HG03280 (cell line): Measurements from ENCODE around the gene DST.
A peak's percentile ranks its signal among the peaks of the same experiment; 100 is the strongest.

Experiments used
- ATAC-seq: cut with Tn5 transposase; IDR thresholded peaks from one replicate; pipeline ENCODE4 v1.9.1; 2021; ENCODE audit warnings: mild to moderate bottlenecking, moderate library complexity; ENCODE audit not compliant: unreplicated experiment

Gene DST

DNA sequence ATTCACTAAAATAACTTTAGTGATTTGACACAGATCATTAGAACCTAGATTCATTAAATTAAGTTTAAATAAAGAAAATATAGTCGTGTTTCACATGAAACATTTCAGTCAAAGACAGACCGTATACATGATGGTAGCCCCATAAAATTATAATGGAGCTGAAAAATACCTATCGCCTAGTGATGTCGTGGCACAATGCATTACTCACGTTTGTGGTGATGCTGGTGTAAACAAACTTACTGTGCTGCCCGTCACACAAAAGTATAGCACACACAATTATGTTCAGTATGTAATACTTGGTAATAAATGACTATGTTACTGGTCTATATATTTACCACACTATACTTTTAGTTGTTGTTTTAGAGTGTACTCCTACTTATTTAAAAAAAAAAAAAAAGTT lies 17.3 kb downstream of the DST start:
- ATAC-seq = no peak

DNA sequence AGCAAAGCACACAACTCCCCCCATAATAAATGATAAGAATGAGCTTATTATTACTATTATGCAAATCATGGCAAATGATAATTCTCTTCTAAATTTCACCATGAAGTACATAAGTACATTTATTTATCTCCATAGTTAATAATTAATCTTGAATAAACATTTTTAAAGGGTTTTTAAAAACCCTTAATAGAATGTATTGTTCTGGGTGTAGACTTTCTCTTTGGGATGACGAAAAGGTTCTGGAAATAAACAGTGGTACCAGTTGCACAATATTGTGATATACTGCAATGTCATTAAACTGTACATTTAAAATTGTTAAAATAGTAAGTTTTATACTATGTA lies 18.0 kb downstream of the DST start:
- no peak for ATAC-seq

DNA sequence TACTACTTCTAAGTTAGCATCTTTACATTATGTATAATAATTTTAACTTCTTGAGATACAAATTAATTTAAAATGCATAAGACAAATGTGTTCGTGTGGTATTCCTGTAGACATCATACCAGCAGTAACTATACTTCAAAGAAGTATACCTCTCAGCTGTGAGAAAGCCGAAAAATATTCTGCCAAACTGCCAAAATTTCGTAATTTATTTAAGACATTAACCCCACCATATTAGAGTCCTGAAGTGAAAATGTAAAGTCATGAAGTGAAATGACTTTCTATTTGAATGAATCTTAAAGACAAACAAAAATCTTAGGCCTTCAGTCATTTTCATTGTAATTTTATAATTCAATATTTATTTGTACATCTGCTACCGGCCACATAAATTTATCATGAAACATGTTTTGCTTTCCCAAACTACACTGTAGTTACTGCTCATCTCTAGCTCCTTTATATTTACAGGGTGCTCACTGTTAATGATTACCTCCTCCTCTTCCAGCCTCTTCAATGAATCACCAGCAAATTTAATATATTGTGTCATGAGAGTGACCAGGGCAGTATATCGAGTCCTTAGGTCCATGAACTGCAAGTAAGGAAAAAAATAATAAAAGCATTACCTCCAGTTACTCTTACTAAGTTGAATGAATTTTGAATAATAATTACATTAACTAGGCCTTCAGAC lies 18.5 kb downstream of the DST start:
- ATAC-seq = no peak

DNA sequence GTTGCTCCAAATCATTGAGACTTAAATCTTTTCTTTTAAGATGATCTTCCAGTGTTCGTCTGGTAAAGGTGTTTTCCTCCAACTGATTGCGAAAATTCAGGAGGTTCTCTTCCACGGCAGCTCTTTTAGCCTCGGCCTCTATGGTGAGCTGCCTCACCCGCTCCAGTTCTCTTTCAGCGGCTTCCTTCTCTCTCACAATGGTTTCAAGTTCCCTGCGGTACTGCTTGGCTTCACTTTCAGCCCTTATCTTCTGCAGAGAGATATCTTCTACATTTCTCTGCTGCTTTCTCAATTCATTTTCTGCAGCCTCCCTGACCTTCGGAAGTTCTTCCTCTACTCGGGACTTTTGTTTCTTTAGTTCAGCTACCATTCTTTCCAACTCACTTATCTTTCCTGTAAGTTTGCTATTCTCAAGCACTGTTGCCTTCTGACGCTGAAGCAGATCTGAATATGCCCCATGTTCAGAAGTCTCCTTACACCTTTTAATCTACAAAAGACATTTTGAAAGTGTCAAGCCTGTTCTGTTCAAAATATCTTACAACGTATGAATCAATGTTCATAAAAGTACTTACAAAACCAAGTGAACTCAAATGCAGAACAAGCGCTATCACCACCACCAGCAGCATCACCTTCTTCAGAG lies 22.3 kb downstream of the DST start:
- no peak for ATAC-seq

DNA sequence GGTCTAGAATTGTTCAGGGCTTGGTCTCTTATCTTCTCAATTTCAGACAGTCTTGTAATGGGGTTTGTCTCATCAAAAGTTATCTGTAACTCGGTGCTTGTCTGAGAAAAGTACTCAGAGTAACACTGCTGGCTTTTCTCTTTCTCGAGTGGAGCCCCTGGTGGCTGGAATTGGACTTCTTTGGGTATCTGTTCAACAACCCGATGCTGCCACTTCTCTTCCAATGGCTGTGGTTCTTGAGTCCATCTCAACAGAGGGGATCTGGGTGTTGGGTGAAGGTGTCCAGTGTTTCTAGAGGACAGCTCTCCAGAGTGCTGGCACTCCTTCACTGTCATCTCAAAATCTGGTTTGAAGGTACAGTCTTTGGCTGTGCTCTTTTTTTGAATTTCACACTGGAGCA lies 24.6 kb downstream of the DST start:
- no peak for ATAC-seq

DNA sequence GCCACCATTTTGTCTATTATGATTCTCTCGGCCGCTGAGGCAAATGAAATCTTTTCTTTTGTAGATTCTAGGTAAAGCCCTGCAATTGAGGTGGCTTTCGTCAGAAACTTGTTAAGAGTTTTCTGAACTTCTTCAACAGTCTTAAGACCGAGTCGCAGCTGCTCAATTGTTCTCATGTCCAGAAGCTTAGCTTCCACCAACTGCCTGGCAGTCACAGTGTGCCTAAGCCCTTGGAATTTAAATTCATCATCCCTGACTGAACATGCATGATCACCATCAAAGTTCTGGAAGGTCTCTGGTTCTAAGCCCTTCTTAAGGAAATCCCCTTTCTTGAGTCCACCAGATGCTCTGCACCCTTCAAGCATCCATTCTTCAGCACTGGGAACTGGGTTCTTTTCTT lies 25.7 kb downstream of the DST start:
- no peak for ATAC-seq

DNA sequence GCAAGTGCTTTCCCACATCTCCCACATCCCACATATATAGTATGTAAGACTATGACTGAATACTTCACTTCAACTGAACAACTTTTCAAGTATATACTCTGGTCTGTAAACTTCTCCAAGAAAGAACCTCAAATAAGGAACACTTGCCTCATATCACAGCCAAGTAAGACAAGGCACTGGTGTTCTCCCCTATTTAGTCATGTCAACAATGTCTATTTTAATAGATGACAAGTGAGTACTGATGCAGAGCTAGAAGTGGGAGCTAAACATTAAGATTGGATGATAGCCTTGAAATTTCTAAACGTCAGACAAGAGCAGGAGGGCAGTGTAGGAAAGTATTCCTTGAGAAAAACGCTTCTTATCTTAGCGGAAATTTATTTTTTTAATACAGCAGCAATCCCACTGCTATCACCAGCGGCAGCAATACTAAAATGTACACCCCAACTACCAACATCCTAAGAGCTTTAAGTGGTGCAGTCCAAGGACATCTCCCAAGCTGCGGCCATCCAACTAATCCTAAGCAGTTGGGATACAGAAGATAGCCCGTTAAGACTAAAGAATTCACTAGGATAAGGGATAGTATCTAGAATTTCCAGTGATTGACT lies 29.3 kb downstream of the DST start:
- ATAC-seq = no peak

DNA sequence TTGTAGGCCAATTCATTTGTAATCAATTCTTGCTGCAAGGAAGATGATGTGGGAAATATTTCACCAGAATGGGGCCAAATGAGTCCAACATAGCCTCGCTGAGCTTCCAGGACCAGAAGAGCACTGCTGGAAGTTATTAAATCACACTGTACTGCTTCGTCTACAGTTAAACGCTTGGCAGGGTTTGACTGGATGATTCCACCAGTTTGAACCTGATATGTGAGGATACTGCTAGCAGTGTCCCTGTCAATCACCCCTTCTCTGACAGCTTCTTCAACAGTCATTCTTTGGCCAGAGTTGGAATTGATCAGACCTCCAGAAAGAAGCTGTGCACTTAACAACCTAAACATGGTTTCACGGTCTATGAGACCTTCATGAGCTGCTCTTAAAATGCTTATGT lies 34.4 kb downstream of the DST start:
- ATAC-seq = no peak

DNA sequence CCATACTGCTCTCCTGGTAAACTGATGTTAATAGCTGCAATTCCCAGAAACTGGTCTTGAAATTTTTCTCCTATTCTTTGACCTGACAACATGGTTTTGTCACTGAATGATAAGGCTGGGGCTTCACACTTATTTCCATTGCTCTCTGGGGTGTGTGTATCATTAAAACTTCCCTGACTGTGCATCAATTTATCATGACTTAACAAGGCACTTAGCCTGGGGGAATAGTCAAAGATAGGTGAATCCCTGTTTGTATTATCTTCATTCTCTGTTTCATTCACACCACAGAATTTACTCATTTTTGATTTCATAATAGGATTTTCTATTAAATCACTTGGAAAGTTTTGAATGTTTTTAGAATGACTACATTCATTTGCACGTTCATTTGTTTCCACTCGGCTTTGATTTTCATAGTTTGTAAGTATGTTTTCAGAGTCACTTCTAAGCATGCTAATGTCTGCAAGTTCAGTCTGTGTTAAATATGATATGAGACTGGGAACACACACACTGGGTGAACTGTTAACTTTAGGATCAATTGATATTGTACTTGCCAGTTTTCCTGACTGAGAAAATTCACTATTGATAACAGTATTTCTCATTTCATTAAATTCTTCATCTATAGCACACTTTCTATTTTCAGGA lies 35.5 kb downstream of the DST start:
- no peak for ATAC-seq

DNA sequence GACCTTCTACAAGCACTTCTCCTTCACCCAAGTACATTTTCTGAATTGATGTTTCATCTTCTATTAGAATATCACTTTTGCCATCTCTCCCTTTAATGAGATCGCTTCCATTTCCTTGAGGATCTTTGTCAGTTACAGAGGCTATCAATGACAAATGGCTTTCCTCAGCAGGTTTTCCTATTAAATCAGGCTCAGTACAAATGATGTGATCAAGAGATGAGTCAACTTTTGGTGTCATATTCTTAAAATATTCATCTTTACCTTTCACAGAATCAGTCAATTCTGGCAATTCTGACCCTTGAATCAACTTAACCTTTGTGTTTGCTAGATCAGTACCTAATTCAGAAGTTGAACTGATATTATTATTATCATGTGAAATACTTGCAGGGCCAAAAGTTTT lies 37.3 kb downstream of the DST start:
- ATAC-seq = no peak

DNA sequence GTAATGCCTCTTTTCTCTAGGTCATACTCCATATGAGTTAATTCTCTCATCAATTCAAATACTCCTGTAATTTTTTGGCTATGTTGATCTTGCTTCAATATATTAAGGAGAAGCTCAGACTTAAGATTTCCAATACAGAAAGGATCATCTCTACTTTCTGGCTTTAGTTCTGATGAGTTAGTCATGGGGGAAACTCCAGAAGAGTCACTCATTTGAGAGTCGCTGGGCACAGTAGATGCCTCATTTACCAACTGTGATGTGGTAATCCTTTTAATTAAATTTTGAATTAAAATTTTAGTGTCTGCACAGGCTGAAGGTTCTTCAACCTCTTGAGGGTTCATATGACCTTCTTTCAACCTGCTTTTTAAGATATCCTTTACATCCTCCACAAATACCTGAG lies 38.5 kb downstream of the DST start:
- ATAC-seq = no peak

DNA sequence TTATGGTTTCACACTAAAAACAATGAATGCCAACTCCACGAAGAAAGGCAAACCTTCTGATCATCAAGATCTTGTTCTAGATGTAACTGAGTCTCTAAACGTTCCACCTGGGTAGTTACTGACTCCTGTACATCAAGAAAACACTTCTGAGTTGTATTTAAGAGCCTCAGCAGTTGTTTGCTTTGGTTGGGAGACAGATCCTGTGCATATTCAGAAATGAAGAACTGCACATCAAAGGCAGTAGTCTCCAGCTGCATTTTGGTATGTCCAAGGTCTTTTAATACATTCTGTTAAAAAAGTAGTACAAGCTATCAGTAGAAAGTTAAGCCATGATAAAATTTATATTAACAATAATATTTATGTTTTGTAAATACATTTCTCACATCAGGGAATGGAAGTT lies 41.3 kb downstream of the DST start:
- ATAC-seq = no peak

DNA sequence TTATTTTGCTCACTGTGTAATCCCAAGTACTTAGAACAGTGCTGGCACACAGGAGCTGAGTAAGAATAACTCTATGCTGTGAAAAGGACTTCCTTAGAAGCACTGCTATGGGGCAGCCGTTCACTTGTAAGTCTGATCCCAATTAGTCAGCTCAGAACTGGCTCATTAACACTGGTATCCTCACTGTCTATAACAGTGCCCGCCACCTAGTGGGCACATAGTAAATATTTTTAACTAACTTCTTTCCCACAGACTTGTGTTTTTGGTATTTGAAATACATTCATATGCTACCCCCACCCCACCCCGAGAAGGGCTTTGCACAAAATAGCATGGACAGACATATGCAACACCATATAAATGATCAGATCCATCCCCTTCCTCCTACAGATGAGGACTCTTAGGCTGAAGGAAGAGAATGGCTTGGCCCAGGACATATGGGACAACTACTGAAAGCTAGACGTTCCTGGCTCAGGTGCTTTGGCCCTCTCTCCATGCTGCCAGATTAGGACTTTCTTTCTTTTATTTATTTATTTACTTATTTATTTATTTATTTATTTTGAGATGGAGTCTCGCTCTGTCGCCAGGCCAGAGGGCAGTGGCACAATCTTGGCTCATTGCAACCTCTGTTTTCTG lies 47.1 kb downstream of the DST start:
- peak; percentile 31 for ATAC-seq

DNA sequence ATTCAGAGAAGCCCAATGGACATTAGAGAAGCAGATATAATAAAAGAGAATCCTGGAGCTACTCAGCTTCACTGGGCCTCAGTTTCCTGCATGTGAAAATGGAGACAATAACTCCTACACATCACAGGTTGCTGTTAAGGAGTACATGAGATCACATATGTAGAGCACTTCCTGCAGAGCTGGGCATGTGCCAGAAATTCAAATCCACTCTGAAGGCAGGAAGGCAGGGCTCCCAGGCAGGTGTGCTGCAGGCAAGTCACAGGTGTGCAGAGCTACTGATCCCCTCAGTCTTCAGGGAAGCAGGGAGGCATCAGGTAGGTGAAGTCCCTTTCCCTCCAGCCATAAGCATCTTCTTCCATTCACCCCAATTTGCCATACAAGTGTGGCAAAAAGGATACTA lies 48.0 kb downstream of the DST start:
- ATAC-seq = no peak

DNA sequence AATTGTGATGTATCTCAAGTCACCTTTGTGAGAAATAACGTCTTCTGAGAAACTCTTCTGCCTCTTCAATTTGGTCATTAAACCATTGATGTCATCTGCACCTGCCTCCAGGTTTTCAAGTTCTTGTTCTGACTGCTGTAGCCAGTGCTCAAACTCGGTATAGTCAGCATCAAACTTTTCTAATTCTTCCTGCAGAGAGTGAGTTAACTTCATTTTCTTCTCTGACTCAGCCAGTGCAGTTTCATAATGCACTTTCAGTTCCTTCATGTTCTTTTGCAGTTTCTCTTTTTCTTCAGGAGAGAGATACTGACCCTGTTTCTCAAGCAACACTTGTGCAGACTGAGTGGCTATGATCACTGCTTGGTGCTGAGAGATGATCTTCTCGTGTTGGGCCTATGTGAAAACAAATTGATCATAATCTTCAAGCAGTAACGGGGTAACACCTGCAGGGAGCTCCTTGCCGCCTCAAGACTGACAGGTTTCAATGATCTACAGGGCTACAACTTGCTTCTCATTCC lies 48.8 kb downstream of the DST start:
- peak; percentile 91 for ATAC-seq

DNA sequence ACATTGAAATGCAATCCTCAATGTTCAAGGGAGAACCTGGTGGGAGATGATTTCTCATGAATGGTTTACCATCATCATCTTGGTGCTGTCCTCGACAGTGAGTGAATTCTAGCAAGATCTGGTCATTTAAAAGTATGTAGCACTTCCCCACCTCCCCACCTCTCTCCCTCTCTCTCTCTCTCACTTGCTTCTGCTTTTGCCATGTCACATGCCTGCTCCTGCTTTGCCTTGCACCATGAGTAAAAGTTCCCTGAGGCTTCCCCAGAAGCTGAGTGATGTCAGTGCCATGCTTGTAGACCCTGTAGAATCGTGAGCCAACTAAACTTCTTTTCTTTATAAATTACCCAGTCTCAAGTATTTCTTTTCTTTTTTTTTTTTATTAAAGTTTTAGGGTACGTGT lies 60.5 kb downstream of the DST start:
- ATAC-seq = no peak

DNA sequence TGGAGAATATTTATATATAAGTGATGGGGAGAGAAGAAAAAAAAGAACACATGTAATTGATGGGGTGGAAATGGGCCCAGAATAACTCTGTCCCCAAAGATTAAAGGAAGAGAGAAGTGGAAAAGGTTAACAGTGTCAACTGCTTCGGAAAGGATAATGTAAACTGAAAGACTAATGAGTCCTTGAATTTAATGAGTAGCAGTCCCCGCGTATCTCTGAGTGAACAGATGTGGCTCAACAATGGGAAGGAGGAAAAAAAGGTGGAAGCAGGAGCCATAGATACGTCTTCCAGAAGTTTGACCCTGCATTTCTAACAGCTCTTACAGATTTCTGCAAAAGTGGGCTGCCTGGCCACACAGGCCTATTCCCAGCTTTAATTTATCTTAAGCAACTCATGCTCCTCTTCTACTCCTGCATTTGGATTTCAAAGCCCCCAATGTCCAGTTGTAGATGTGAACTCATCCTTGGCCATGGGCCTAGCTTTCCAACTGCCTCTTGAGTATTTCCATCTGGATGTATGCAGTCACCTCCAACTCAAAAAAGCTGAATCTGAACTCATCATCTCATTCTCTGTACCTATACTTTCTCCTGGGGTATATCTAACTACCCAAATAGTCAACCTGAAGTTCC lies 61.3 kb downstream of the DST start:
- no peak for ATAC-seq

DNA sequence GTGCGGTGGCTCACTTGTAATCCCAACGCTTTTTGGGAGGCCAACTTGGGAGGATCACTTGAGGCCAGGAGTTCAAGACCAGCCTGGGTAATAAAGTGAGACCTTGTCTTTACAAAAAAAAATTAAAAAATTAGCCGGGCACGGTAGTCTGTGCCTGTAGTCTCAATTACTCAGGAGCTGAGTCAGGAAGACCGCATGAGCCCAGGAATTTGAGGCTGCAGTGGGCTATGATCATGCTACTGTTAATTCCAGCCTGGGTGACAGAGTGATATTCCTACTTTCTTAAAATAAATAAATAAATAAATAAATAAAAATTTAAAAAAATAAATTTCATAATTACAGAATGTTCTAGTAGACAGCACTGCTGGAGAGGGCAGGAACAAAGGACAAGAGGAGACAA lies 62.4 kb downstream of the DST start:
- ATAC-seq = no peak

DNA sequence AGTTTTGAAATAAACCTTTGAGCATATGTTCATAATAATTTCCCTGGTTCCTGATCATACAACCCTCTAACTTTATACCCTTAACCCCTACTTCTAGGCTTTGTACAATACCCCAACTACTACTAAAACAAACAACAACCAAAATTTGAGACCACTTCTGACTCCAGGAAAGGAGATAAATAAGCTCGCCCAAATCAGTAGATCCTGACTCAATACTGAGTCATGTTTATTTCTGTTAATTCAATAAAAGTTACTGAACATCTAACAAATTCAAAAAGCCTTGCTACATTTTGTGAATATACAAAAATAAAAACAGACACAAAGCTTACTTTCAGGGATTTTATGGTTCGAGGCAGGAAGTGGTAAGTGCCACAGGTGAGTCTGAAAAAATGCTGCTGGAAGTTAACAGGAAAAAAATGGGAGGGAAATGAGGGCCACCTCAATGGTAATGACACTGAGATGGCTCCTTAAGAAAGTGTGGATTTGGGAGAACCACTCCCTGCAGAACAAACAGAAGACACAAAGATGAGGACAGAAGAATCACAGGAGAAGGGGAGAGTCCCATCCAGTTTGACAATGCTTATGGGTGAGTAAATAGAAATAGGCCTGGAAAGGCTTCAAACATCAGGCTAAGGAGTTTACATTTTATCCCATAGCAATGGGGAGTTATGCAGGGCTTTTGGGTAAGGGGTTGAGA lies 63.4 kb downstream of the DST start:
- no peak for ATAC-seq

DNA sequence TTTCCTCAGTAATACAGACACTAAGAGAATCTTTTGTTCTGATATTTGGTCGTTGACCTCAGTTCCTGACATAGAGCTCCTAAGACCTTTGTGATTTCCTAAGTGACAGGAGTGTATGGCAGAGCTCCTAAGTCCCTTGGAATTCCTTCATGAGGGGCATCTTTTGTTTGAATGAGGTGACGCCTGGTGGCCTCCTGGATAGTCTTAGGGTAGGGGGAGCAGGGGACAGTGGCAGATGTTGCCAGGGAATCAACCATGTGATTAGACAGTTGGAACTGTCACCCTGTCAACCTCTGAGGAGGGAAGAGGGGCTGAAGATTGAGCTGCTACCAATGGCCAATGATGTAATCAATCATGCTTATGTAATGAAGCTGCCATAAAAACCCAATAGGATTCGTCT lies 67.0 kb downstream of the DST start:
- ATAC-seq = no peak

DNA sequence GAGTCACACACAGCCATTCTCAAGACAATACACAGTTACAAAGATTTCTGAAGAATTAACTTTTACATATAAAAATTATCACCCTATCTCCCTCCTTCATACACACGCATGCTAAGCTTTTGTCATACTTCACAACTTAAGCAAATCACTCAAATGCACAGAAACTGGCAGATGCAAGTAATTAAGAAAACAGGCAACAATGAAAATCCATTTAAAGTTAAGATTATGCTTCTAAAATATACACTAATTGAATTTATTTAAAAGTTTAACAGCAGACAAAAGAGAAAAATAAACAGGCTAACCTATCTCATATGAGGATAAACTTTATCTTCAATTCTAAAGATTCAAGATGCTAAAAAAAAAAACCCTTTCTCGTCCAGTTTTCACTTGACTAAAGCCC lies 68.4 kb downstream of the DST start:
- ATAC-seq = no peak
